Common myeloid progenitor, CD34-positive (primary cell): ENCODE measurements around the gene SELENON.

Source experiments
- CTCF ChIA-PET: fragments of 350-600 bp; sonication (Branson Sonifier 250); formaldehyde crosslinking; loops from one replicate; lab custom pipeline; 2021; ENCODE audit warnings: antibody characterized with exemption; lab: Charles Lee
- POLR2A ChIA-PET: fragments of 350-600 bp; sonication (Branson Sonifier 250); formaldehyde crosslinking; loops from one replicate; lab custom pipeline; 2021; ENCODE audit warnings: antibody characterized with exemption; lab: Charles Lee
- DNase-seq, 3 donors: peaks; one replicate each; pipeline versions ENCODE4 v3.0.0 to v3.0.0-alpha.2; 2013
- H3K27ac ChIP-seq, 2 experiments: 1 replicate in 1 of 2; 2 replicates in 1 of 2; pipeline ENCODE4 v1.7.0; 2013; ENCODE audit warnings: inconsistent platforms in 2 of 2, low read length in 2 of 2, mild to moderate bottlenecking in 2 of 2, low read depth in 1 of 2, moderate library complexity in 1 of 2; ENCODE audit not compliant: severe bottlenecking in 2 of 2, insufficient read depth in 1 of 2, poor library complexity in 1 of 2
- H3K27me3 ChIP-seq, 5 experiments: replicated peaks in 2 of 5; 1 replicate in 3 of 5; 2 replicates in 2 of 5; pipeline versions ENCODE4 v1.6.1 to v1.7.0; 2013; ENCODE audit warnings: low read length in 4 of 5, mild to moderate bottlenecking in 2 of 5, moderate library complexity in 2 of 5, inconsistent platforms in 1 of 5; ENCODE audit not compliant: insufficient read depth in 5 of 5, control insufficient read depth in 4 of 5
- H3K36me3 ChIP-seq, 4 experiments: 1 replicate in 2 of 4; 2 replicates in 2 of 4; pipeline versions ENCODE4 v1.6.1 to v1.7.0; 2013; ENCODE audit warnings: low read length in 3 of 4, control low read depth in 1 of 4, mild to moderate bottlenecking in 1 of 4; ENCODE audit not compliant: control insufficient read depth in 4 of 4, insufficient read depth in 4 of 4
- H3K4me1 ChIP-seq, 4 experiments: 1 replicate in 3 of 4; 2 replicates in 1 of 4; pipeline versions ENCODE4 v1.6.1 to v1.7.1; 2013; ENCODE audit warnings: low read length in 3 of 4, mild to moderate bottlenecking in 3 of 4, control low read depth in 1 of 4, inconsistent platforms in 1 of 4, moderate library complexity in 1 of 4; ENCODE audit not compliant: control insufficient read depth in 4 of 4, insufficient read depth in 4 of 4; ENCODE audit errors: control extremely low read depth in 1 of 4
- H3K4me3 ChIP-seq, 7 experiments: 1 replicate in 4 of 7; 2 replicates in 3 of 7; pipeline versions ENCODE4 v1.5.1 to v1.7.0; 2013; ENCODE audit warnings: mild to moderate bottlenecking in 7 of 7, low read length in 6 of 7, moderate library complexity in 6 of 7, inconsistent platforms in 2 of 7, low read depth in 2 of 7, control low read depth in 1 of 7; ENCODE audit not compliant: insufficient read depth in 4 of 7, control insufficient read depth in 1 of 7; ENCODE audit errors: extremely low read depth in 1 of 7
- H3K9me3 ChIP-seq, 5 experiments: 1 replicate in 4 of 5; 2 replicates in 1 of 5; pipeline versions ENCODE4 v1.6.1 to v1.7.1; 2013; ENCODE audit warnings: low read length in 4 of 5, mild to moderate bottlenecking in 2 of 5, inconsistent platforms in 1 of 5, low read depth in 1 of 5, moderate library complexity in 1 of 5; ENCODE audit not compliant: control insufficient read depth in 4 of 5, insufficient read depth in 2 of 5; ENCODE audit errors: control extremely low read depth in 1 of 5
- WGBS: methylation state at CpG from one replicate; pipeline ENCODE4 v1.1.5; 2013; ENCODE audit not compliant: insufficient coverage; 5-methylcytosine and 5-hydroxymethylcytosine counted together

The SELENON gene

GRCh38 chr1:25793585-25794170 is 6.3 kb upstream of the SELENON start:
- no peak for DNase-seq
- Histone ChIP-seq H3K27ac (no peak overlapping the region), H3K4me3 (no peak overlapping the region), H3K27me3 (no peaks in the 10 kb centered on the region), H3K4me1 (peaks cover 0 to 10% (median 6%) of the 10 kb centered on the region in 4 experiments), H3K36me3 (no peaks in the 10 kb centered on the region), H3K9me3 (no peaks in the 10 kb centered on the region)
- ChIA-PET POLR2A (interaction anchor here (0.6 to 0.7 kb wide), 2 partner anchors 245 to 922 kb away, joined by 4 to 5 read pairs; no protein-coding TSS in a partner anchor), CTCF (interaction anchor here (0.7 to 4.3 kb wide), 4 partner anchors 15 to 184 kb away, joined by 3 to 24 read pairs (median 4); no protein-coding TSS in a partner anchor)
- WGBS: 91% methylated on average over 7 of the region's 7 CpGs

- H3K27ac ChIP-seq: no peak overlapping the region
- peaks cover 0 to 15% (median 8%) of the 10 kb centered on the region in 4 experiments for H3K4me1 ChIP-seq
- no peaks in the 10 kb centered on the region for H3K27me3 ChIP-seq
- ChIA-PET POLR2A (no interaction called here), CTCF (interaction anchor here (1.1 to 4.3 kb wide), 4 partner anchors 39 to 228 kb away, joined by 3 to 24 read pairs (median 9); no protein-coding TSS in a partner anchor)
- WGBS: 86% methylated on average over 7 of the region's 8 CpGs
- H3K4me3 ChIP-seq: no peak overlapping the region
- H3K36me3 ChIP-seq: no peaks in the 10 kb centered on the region
- no peak for DNase-seq
- no peaks in the 10 kb centered on the region for H3K9me3 ChIP-seq
Measured at GRCh38 chr1:25794325-25794724, 5.7 kb upstream of the SELENON start.

GRCh38 chr1:25795211-25795610 is 4.8 kb upstream of the SELENON start:
- Histone ChIP-seq H3K36me3 (no peaks in the 10 kb centered on the region), H3K4me3 (no peak overlapping the region), H3K27me3 (no peaks in the 10 kb centered on the region), H3K27ac (no peak overlapping the region), H3K4me1 (peaks cover 0 to 20% (median 13%) of the 10 kb centered on the region in 4 experiments), H3K9me3 (no peaks in the 10 kb centered on the region)
- WGBS: 100% methylated on average over 2 of the region's 2 CpGs
- DNase-seq: no peak
- POLR2A ChIA-PET: no interaction called here
- CTCF ChIA-PET: interaction anchor here (0.9 to 4.3 kb wide), 11 partner anchors 8 to 275 kb away, joined by 3 to 24 read pairs (median 3); no protein-coding TSS in a partner anchor

- DNase-seq: no peak
- 86% methylated on average over 16 of the region's 22 CpGs for WGBS
- Histone ChIP-seq H3K27me3 (no peaks in the 10 kb centered on the region), H3K9me3 (no peaks in the 10 kb centered on the region), H3K4me1 (peaks cover 0 to 28% (median 21%) of the 10 kb centered on the region in 4 experiments), H3K36me3 (no peaks in the 10 kb centered on the region), H3K4me3 (no peak overlapping the region), H3K27ac (no peak overlapping the region)
- POLR2A ChIA-PET: no interaction called here
- CTCF ChIA-PET: interaction anchor here (0.9 to 4.3 kb wide), 18 partner anchors 8 to 276 kb away, joined by 3 to 24 read pairs (median 3); no protein-coding TSS in a partner anchor
Measured at GRCh38 chr1:25795946-25796810, 3.8 kb upstream of the SELENON start.

- H3K27ac ChIP-seq: no peak overlapping the region
- no peaks in the 10 kb centered on the region for H3K36me3 ChIP-seq
- ChIA-PET POLR2A (no interaction called here), CTCF (interaction anchor here (0.9 to 4.3 kb wide), 22 partner anchors 9 to 293 kb away, joined by 3 to 24 read pairs (median 5); partner anchors contain the start of gene MTFR1L)
- DNase-seq: peak; percentile 81 to 85 (median 85)
- H3K4me1 ChIP-seq: peaks cover 0 to 29% (median 22%) of the 10 kb centered on the region in 4 experiments
- no peak overlapping the region for H3K4me3 ChIP-seq
- 17% methylated on average over 6 of the region's 19 CpGs for WGBS
- H3K9me3 ChIP-seq: no peaks in the 10 kb centered on the region
- no peaks in the 10 kb centered on the region for H3K27me3 ChIP-seq
Measured at GRCh38 chr1:25796811-25797458, 3.1 kb upstream of the SELENON start.

GRCh38 chr1:25797939-25798338 is 2.1 kb upstream of the SELENON start:
- no peak overlapping the region for H3K27ac ChIP-seq
- no peak overlapping the region for H3K4me3 ChIP-seq
- ChIA-PET CTCF (interaction anchor here (0.6 to 2.8 kb wide), 22 partner anchors 10 to 923 kb away, joined by 3 to 13 read pairs (median 4); partner anchors contain the start of gene MTFR1L), POLR2A (no interaction called here)
- DNase-seq: peak in 2 of 3 donors; percentile 37 to 48
- H3K9me3 ChIP-seq: no peaks in the 10 kb centered on the region
- 76% methylated on average over 7 of the region's 8 CpGs for whole genome bisulfite sequencing
- no peaks in the 10 kb centered on the region for H3K27me3 ChIP-seq
- no peaks in the 10 kb centered on the region for H3K36me3 ChIP-seq
- H3K4me1 ChIP-seq: peaks cover 0 to 32% (median 23%) of the 10 kb centered on the region in 4 experiments
